Hepatocyte (in vitro differentiated cells): Measurements from ENCODE around the gene GPC3. TPM values are rescaled to one million over a fixed set of nuclear protein-coding genes. Genes with fewer than 3 reads are reported as not detected.

Experiments
- DNase-seq: peaks from one replicate; pipeline ENCODE4 v3.0.0-alpha.2; 2016; ENCODE audit warnings: low spot score
- H2AFZ ChIP-seq: fragments of 200-600 bp; sonication (generic); 2 replicates; pipeline ENCODE4 v1.6.0; 2016; ENCODE audit warnings: antibody characterized with exemption, mild to moderate bottlenecking
- H3K27ac ChIP-seq: fragments of 200-600 bp; sonication (generic); 2 replicates; pipeline ENCODE4 v1.5.1; 2016; ENCODE audit warnings: mild to moderate bottlenecking
- H3K27me3 ChIP-seq: fragments of 200-600 bp; sonication (generic); 2 replicates; pipeline ENCODE4 v1.6.1; 2016
- H3K36me3 ChIP-seq: fragments of 200-600 bp; sonication (generic); replicated peaks from 2 replicates; pipeline ENCODE4 v1.5.1; 2016; ENCODE audit warnings: low read depth; ENCODE audit not compliant: insufficient read depth
- H3K4me1 ChIP-seq: fragments of 200-600 bp; sonication (generic); 2 replicates; pipeline ENCODE4 v1.5.1; 2016; ENCODE audit warnings: mild to moderate bottlenecking, moderate library complexity; ENCODE audit not compliant: insufficient read depth
- H3K4me2 ChIP-seq: fragments of 200-600 bp; sonication (generic); 2 replicates; pipeline ENCODE4 v1.6.0; 2016
- H3K4me3 ChIP-seq: fragments of 200-600 bp; sonication (generic); 2 replicates; pipeline ENCODE4 v1.5.1; 2016; ENCODE audit warnings: mild to moderate bottlenecking
- H3K79me2 ChIP-seq: fragments of 200-600 bp; sonication (generic); 2 replicates; pipeline ENCODE4 v1.6.0; 2017; ENCODE audit warnings: mild to moderate bottlenecking
- H3K9me2 ChIP-seq: fragments of 200-600 bp; sonication (generic); replicated peaks from 2 replicates; pipeline ENCODE4 v1.6.0; 2017; ENCODE audit warnings: mild to moderate bottlenecking; ENCODE audit not compliant: insufficient read depth
- H3K9me3 ChIP-seq: fragments of 200-600 bp; sonication (generic); 2 replicates; pipeline ENCODE4 v1.5.1; 2016; ENCODE audit warnings: low read depth, mild to moderate bottlenecking
- H4K20me1 ChIP-seq: fragments of 200-600 bp; sonication (generic); 2 replicates; pipeline ENCODE4 v1.6.0; 2016; ENCODE audit warnings: mild to moderate bottlenecking; ENCODE audit not compliant: insufficient read depth, poor library complexity, severe bottlenecking
- EZH2 ChIP-seq: fragments of 200-600 bp; sonication (generic); IDR thresholded peaks from 2 replicates; pipeline ENCODE4 v1.6.1; 2016; ENCODE audit warnings: antibody characterized with exemption, mild to moderate bottlenecking, borderline replicate concordance
- EZH2phosphoT487 ChIP-seq: fragments of 200-600 bp; sonication (generic); IDR thresholded peaks from one replicate; pipeline ENCODE4 v1.6.1; 2018; ENCODE audit warnings: antibody characterized with exemption, mild to moderate bottlenecking, low read depth, moderate library complexity; ENCODE audit not compliant: unreplicated experiment, severe bottlenecking
- WGBS: methylation state at CpG from one replicate; pipeline ENCODE4 v1.1.6; 2016; ENCODE audit warnings: low lambda C conversion rate; ENCODE audit errors: missing lambda C conversion rate; 5-methylcytosine and 5-hydroxymethylcytosine counted together
- polyA plus RNA-seq: library from polyadenylated mRNA; unstranded; fragments of >200 nt; fragmentation: Nextera tagmentation; extraction: Ambion mirVana; gene quantifications from 2 replicates; pipeline ENCODE4 v1.2.1, GENCODE V29; 2016
- total RNA-seq: library from RNA; depleted of rRNA; stranded (reverse); fragments of >200 nt; gene quantifications from 2 replicates; pipeline ENCODE4 v1.2.3, GENCODE V29; 2014
- TF ChIP-seq, protein P1 (sequence below): fragments of 200-600 bp; sonication (generic); IDR thresholded peaks from 2 replicates; pipeline ENCODE4 v1.5.1; 2016; ENCODE audit warnings: antibody characterized with exemption, mild to moderate bottlenecking; ENCODE audit not compliant: poor library complexity

Gene GPC3
- total and polyA plus RNA-seq, 2 experiments from 2014 or later, result 789 to 860 TPM

DNA sequence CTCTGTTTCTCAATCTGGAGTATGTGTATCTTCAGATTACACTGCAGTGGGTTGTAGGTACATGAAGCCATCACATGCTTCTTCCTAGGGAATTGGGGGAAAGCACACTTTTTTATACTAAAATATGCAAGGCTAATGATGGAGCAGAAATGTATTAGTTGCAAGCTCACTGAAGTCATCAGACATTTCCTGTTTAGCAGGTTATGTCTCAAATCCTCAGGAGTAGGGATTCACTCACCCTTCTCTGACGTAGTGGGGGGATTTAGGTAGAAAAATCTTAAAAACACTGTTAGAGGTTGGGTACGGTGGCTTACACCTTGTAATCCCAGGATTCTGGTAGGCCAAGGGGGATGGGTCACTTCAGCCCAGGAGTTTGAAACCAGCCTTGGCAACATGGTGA is 441.7 kb downstream of the GPC3 start:
- no peak overlapping the region for H2AFZ ChIP-seq
- no peak for DNase-seq
- no peaks in the 10 kb centered on the region for H3K36me3 ChIP-seq
- TF ChIP-seq EZH2 (no peak), EZH2phosphoT487 (no peak)
- TF ChIP-seq, protein P1, sequence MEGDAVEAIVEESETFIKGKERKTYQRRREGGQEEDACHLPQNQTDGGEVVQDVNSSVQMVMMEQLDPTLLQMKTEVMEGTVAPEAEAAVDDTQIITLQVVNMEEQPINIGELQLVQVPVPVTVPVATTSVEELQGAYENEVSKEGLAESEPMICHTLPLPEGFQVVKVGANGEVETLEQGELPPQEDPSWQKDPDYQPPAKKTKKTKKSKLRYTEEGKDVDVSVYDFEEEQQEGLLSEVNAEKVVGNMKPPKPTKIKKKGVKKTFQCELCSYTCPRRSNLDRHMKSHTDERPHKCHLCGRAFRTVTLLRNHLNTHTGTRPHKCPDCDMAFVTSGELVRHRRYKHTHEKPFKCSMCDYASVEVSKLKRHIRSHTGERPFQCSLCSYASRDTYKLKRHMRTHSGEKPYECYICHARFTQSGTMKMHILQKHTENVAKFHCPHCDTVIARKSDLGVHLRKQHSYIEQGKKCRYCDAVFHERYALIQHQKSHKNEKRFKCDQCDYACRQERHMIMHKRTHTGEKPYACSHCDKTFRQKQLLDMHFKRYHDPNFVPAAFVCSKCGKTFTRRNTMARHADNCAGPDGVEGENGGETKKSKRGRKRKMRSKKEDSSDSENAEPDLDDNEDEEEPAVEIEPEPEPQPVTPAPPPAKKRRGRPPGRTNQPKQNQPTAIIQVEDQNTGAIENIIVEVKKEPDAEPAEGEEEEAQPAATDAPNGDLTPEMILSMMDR, result no peak
- H3K27me3 ChIP-seq, result no peaks in the 10 kb centered on the region
- no peaks in the 10 kb centered on the region for H3K9me2 ChIP-seq
- 77% methylated on average over 2 of the region's 2 CpGs for WGBS
- no peak overlapping the region for H3K4me3 ChIP-seq
- no peak overlapping the region for H3K4me2 ChIP-seq
- no peaks in the 10 kb centered on the region for H4K20me1 ChIP-seq
- no peaks in the 10 kb centered on the region for H3K9me3 ChIP-seq
- H3K4me1 ChIP-seq, result no peaks in the 10 kb centered on the region
- peak overlapping the region; percentile 78 for H3K27ac ChIP-seq
- H3K79me2 ChIP-seq, result no peaks in the 10 kb centered on the region

DNA sequence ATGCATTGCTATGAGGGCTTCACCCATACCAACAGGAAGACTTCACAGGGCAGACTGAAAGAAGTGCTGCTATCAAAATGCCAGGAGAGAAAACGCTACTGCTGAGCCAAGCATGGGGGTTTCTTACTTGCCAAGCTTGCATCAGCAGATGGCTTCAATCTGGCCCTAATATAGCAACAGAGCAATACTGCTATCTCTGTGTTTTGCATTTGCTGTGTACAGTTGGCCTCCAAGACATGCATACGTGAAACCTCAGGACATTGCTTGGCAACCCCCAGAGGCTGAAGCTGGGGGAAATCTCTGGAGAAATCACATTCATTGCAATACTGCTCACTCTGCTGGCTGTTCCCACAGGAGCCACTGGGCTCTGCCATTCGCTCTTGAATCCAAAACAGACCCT is 442.9 kb downstream of the GPC3 start:
- DNase-seq, result no peak
- H3K4me3 ChIP-seq, result no peak overlapping the region
- H3K9me3 ChIP-seq, result no peaks in the 10 kb centered on the region
- H3K27ac ChIP-seq, result peak overlapping the region; percentile 16
- no peaks in the 10 kb centered on the region for H3K36me3 ChIP-seq
- TF ChIP-seq, protein P1, result no peak
- TF ChIP-seq EZH2phosphoT487, result no peak
- no peak for TF ChIP-seq EZH2
- H3K4me1 ChIP-seq, result no peaks in the 10 kb centered on the region
- WGBS, result 56% methylated on average over 3 of the region's 3 CpGs
- no peaks in the 10 kb centered on the region for H3K27me3 ChIP-seq
- no peak overlapping the region for H2AFZ ChIP-seq
- H3K9me2 ChIP-seq, result no peaks in the 10 kb centered on the region
- no peaks in the 10 kb centered on the region for H3K79me2 ChIP-seq
- no peak overlapping the region for H3K4me2 ChIP-seq
- no peaks in the 10 kb centered on the region for H4K20me1 ChIP-seq

DNA sequence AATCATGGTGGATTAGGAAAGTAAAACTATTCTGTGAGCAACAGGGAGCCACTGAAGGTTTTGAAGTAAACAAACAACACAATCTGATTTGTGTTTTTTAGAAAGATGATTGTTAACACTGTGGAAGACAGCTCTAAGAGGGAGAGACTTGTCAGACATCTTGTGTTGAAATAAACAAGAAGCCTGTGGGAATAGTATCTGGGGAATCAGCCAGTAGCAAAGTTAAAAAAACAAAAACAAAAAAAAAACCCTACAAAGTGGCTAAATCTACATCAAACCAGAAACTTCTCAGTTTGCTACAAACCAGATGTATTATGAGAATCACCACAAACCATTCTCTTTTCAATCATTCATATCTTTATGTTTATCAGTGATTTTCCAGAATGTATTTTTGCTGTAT is 444.4 kb downstream of the GPC3 start:
- no peaks in the 10 kb centered on the region for H3K27me3 ChIP-seq
- H3K4me3 ChIP-seq, result no peak overlapping the region
- TF ChIP-seq EZH2 (no peak), EZH2phosphoT487 (no peak)
- TF ChIP-seq, protein P1, result no peak
- no peak for DNase-seq
- no peak overlapping the region for H3K27ac ChIP-seq
- H3K4me1 ChIP-seq, result no peaks in the 10 kb centered on the region
- H3K9me2 ChIP-seq, result no peaks in the 10 kb centered on the region
- no peaks in the 10 kb centered on the region for H3K9me3 ChIP-seq
- no peak overlapping the region for H2AFZ ChIP-seq
- H4K20me1 ChIP-seq, result no peaks in the 10 kb centered on the region
- no peak overlapping the region for H3K4me2 ChIP-seq
- H3K36me3 ChIP-seq, result no peaks in the 10 kb centered on the region
- H3K79me2 ChIP-seq, result no peaks in the 10 kb centered on the region

DNA sequence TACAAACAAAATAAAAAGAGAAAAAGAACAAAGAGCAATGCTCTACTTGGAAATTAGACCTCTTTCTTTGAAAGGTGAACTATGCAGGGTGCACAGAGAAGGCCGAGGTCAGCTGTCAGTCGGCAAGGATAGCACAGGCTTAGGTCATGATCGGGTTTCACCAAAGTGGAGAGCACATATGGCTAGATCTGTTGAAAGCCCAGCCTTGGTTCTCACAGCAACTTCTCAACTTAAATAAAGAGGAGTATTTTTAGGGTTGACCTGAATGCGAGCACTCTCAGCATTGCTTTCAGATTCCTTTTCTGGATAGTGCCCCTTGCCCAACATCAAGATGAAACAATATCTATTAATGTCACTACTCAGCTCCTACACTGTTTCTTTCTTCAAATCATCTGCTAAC is 447.2 kb downstream of the GPC3 start:
- Histone ChIP-seq H3K27ac (no peak overlapping the region), H3K4me3 (no peak overlapping the region), H3K27me3 (no peaks in the 10 kb centered on the region), H2AFZ (no peak overlapping the region), H3K36me3 (no peaks in the 10 kb centered on the region), H3K4me1 (no peaks in the 10 kb centered on the region), H3K79me2 (no peaks in the 10 kb centered on the region), H3K9me2 (no peaks in the 10 kb centered on the region), H4K20me1 (no peaks in the 10 kb centered on the region), H3K4me2 (no peak overlapping the region), H3K9me3 (no peaks in the 10 kb centered on the region)
- 70% methylated on average over 4 of the region's 4 CpGs for WGBS
- TF ChIP-seq, protein P1, result no peak
- TF ChIP-seq EZH2 (no peak), EZH2phosphoT487 (no peak)
- no peak for DNase-seq
